Ishikawa (cell line): ENCODE results near the gene CACNA1G.

Experiments used
- CEBPB ChIP-seq: IDR thresholded peaks from 2 replicates; pipeline ENCODE4 v1.6.1; 2012
- CREB1 ChIP-seq: IDR thresholded peaks from 2 replicates; pipeline ENCODE4 v1.6.1; 2012; ENCODE audit warnings: low read depth
- EGR1 ChIP-seq: IDR thresholded peaks from 2 replicates; pipeline ENCODE4 v1.6.1; 2012
- EP300 ChIP-seq: IDR thresholded peaks from 2 replicates; pipeline ENCODE4 v1.6.1; 2012; ENCODE audit warnings: borderline replicate concordance
- FOXM1 ChIP-seq: IDR thresholded peaks from 2 replicates; pipeline ENCODE4 v1.6.1; 2012; ENCODE audit warnings: low read depth, borderline replicate concordance
- MAX ChIP-seq: IDR thresholded peaks from 2 replicates; pipeline ENCODE4 v1.6.1; 2012
- NFIC ChIP-seq: IDR thresholded peaks from 2 replicates; pipeline ENCODE4 v1.6.1; 2012
- RAD21 ChIP-seq: IDR thresholded peaks from 2 replicates; pipeline ENCODE4 v1.6.1; 2012; ENCODE audit warnings: low read depth
- REST ChIP-seq: IDR thresholded peaks from 2 replicates; pipeline ENCODE4 v1.6.1; 2012; ENCODE audit warnings: low read depth, mild to moderate bottlenecking
- TAF1 ChIP-seq: IDR thresholded peaks from 2 replicates; pipeline ENCODE4 v1.6.1; 2012; ENCODE audit warnings: low read depth, mild to moderate bottlenecking
- TCF12 ChIP-seq: IDR thresholded peaks from 2 replicates; pipeline ENCODE4 v1.6.1; 2012; ENCODE audit warnings: low read depth
- TEAD4 ChIP-seq: IDR thresholded peaks from 2 replicates; pipeline ENCODE4 v1.6.1; 2012
- USF1 ChIP-seq: IDR thresholded peaks from 2 replicates; pipeline ENCODE4 v1.6.1; 2012
- YY1 ChIP-seq: IDR thresholded peaks from 2 replicates; pipeline ENCODE4 v1.6.1; 2012; ENCODE audit warnings: low read depth
- ZBTB7A ChIP-seq: IDR thresholded peaks from 2 replicates; pipeline ENCODE4 v1.6.1; 2012; ENCODE audit warnings: low read depth

CACNA1G gene

GRCh38 chr17:50657054-50657453 lies 96.5 kb downstream of the CACNA1G start:
- TF ChIP-seq ZBTB7A (no peak), FOXM1 (no peak)

- no peak for TF ChIP-seq TEAD4
- no peak for TF ChIP-seq EGR1
- no peak for TF ChIP-seq NFIC
- no peak for TF ChIP-seq RAD21
- no peak for TF ChIP-seq MAX
- no peak for TF ChIP-seq CEBPB
- TF ChIP-seq YY1: no peak
- TF ChIP-seq TCF12: no peak
- TF ChIP-seq CREB1: no peak
- TF ChIP-seq FOXM1: no peak
- TF ChIP-seq EP300: no peak
- TF ChIP-seq REST: no peak
- TF ChIP-seq ZBTB7A: no peak
- no peak for TF ChIP-seq TAF1
- TF ChIP-seq USF1: no peak
Measured at GRCh38 chr17:50657627-50658026, 97.1 kb downstream of the CACNA1G start.

- TF ChIP-seq TEAD4 (no peak), YY1 (no peak), EGR1 (no peak), USF1 (no peak)
Measured at GRCh38 chr17:50658616-50659015, 98.1 kb downstream of the CACNA1G start.

- TF ChIP-seq RAD21 (no peak), MAX (no peak), CREB1 (no peak), EGR1 (no peak), ZBTB7A (no peak), EP300 (no peak), REST (no peak)
Measured at GRCh38 chr17:50659179-50659578, 98.7 kb downstream of the CACNA1G start.

- TF ChIP-seq ZBTB7A (no peak), CREB1 (no peak), RAD21 (no peak), TCF12 (no peak), FOXM1 (no peak), EGR1 (no peak), CEBPB (0 out of 2 replicates have a peak, but pooled peaks have one; percentile 25), YY1 (no peak), EP300 (no peak)
Measured at GRCh38 chr17:50660042-50660886, 99.7 kb downstream of the CACNA1G start.

- TF ChIP-seq ZBTB7A (no peak), MAX (no peak), YY1 (no peak), USF1 (no peak), TCF12 (no peak), REST (no peak), CREB1 (no peak), RAD21 (no peak), TAF1 (no peak), FOXM1 (no peak), NFIC (no peak), CEBPB (no peak), TEAD4 (no peak)
Measured at GRCh38 chr17:50660887-50661345, 100.4 kb downstream of the CACNA1G start.
